Activated CD4-positive, CD25-positive, alpha-beta regulatory T cell treated with anti-CD3 and anti-CD28 coated beads, Interleukin-2, amount 50 U/mL, for 24 hours (primary cell): Measurements from ENCODE around the gene TTC22.
A peak's percentile ranks its signal among the peaks of the same experiment; 100 is the strongest.

Source experiments
- ATAC-seq, 2 donors: fragments of 150-1000 bp; cut with Tn5 transposase; one replicate each; pipeline ENCODE4 v1.10.0; 2021; ENCODE audit warnings: mild to moderate bottlenecking in 1 of 2, moderate library complexity in 1 of 2

Gene TTC22

GRCh38 chr1:54800899-54801759 is at the start of gene TTC22:
TSS of gene TTC22 (minus strand) at chr1:54801323. CDS start at chr1:54801163, 160 bp downstream.
- peak; percentile 64 to 74 for ATAC-seq

GRCh38 chr1:54850737-54851136 is 49.6 kb upstream of the TTC22 start:
- ATAC-seq, result no peak

- ATAC-seq, result no peak
Observed at GRCh38 chr1:54850069-54850730, 49.1 kb upstream of the TTC22 start.

- no peak for ATAC-seq
Observed at GRCh38 chr1:54849219-54850068, 48.3 kb upstream of the TTC22 start.

- no peak for ATAC-seq
Observed at GRCh38 chr1:54848134-54848948, 47.2 kb upstream of the TTC22 start.

GRCh38 chr1:54846716-54847284 is 45.7 kb upstream of the TTC22 start:
- no peak for ATAC-seq

GRCh38 chr1:54846301-54846700 is 45.2 kb upstream of the TTC22 start:
- ATAC-seq, result no peak

GRCh38 chr1:54845772-54846171 is 44.6 kb upstream of the TTC22 start:
- no peak for ATAC-seq

GRCh38 chr1:54844564-54844963 is 43.4 kb upstream of the TTC22 start:
- no peak for ATAC-seq

GRCh38 chr1:54843449-54843848 is 42.3 kb upstream of the TTC22 start:
- no peak for ATAC-seq

- ATAC-seq, result no peak
Observed at GRCh38 chr1:54842963-54843362, 41.8 kb upstream of the TTC22 start.

- ATAC-seq, result no peak
Observed at GRCh38 chr1:54842206-54842915, 41.2 kb upstream of the TTC22 start.

GRCh38 chr1:54839824-54840223 is 38.7 kb upstream of the TTC22 start:
- no peak for ATAC-seq

- ATAC-seq, result no peak
Observed at GRCh38 chr1:54838565-54839180, 37.5 kb upstream of the TTC22 start.

GRCh38 chr1:54837002-54837853 is 36.1 kb upstream of the TTC22 start:
- no peak for ATAC-seq

- ATAC-seq, result no peak
Observed at GRCh38 chr1:54836594-54836993, 35.5 kb upstream of the TTC22 start.

- ATAC-seq, result no peak
Observed at GRCh38 chr1:54835970-54836369, 34.8 kb upstream of the TTC22 start.

- no peak for ATAC-seq
Observed at GRCh38 chr1:54835131-54835898, 34.2 kb upstream of the TTC22 start.

- no peak for ATAC-seq
Observed at GRCh38 chr1:54834007-54834541, 33.0 kb upstream of the TTC22 start.
